Stimulated activated CD4-positive, alpha-beta T cell treated with anti-CD3 and anti-CD28 coated beads, Interleukin-12 subunit alpha, Interleukin-12 subunit beta, amount 100 ng/mL, for 24 hours (primary cell): ENCODE results near the gene VAMP2.

Source experiments
- DNase-seq, 2 experiments: peaks; one replicate each; pipeline ENCODE4 v3.0.0-alpha.2; 2020; ENCODE audit warnings: low read depth in 2 of 2

Gene VAMP2

GRCh38 chr17:8155231-8155995, 7.3 kb downstream of the VAMP2 start:
- no peak for DNase-seq

- no peak for DNase-seq
Observed at GRCh38 chr17:8154608-8155155, 8.1 kb downstream of the VAMP2 start.

- DNase-seq, result peak; percentile 77 to 93
Observed at GRCh38 chr17:8153957-8154607, 8.7 kb downstream of the VAMP2 start.

- no peak for DNase-seq
Observed at GRCh38 chr17:8153525-8153956, 9.2 kb downstream of the VAMP2 start.

- DNase-seq, result no peak
Observed at GRCh38 chr17:8153031-8153451, 9.7 kb downstream of the VAMP2 start.

- peak; percentile 74 to 94 for DNase-seq
Observed at GRCh38 chr17:8152112-8152775, 10.5 kb downstream of the VAMP2 start, which contains the start of gene PER1. Gene PER1 (minus strand): TSS chr17:8152404. CDS start chr17:8150706, 1,698 bp downstream.

- DNase-seq, result no peak
Observed at GRCh38 chr17:8151641-8152111, 11.1 kb downstream of the VAMP2 start.

- DNase-seq, result peak; percentile 74 to 85
Observed at GRCh38 chr17:8151120-8151640, 11.6 kb downstream of the VAMP2 start.

- no peak for DNase-seq
Observed at GRCh38 chr17:8150194-8151119, 12.3 kb downstream of the VAMP2 start.

- no peak for DNase-seq
Observed at GRCh38 chr17:8149419-8150193, 13.1 kb downstream of the VAMP2 start.

- no peak for DNase-seq
Observed at GRCh38 chr17:8148560-8148959, 14.2 kb downstream of the VAMP2 start.

GRCh38 chr17:8147805-8148404, 14.8 kb downstream of the VAMP2 start:
- DNase-seq, result no peak

GRCh38 chr17:8147141-8147804, 15.5 kb downstream of the VAMP2 start:
- DNase-seq, result no peak

GRCh38 chr17:8146381-8147140, 16.2 kb downstream of the VAMP2 start:
- no peak for DNase-seq

GRCh38 chr17:8145811-8146210, 16.9 kb downstream of the VAMP2 start:
- no peak for DNase-seq

GRCh38 chr17:8144401-8145231, 18.1 kb downstream of the VAMP2 start:
- no peak for DNase-seq
